IMR-90 (cell line): ENCODE results near the gene TMPRSS11E. TPM values are rescaled to one million over a fixed set of nuclear protein-coding genes. Genes with fewer than 3 reads are reported as not detected.

Experiments
- ATAC-seq: fragments of 200-7000 bp; cut with Tn5 transposase; 2 replicates; pipeline ENCODE4 v1.9.1; 2020; ENCODE audit warnings: low read depth, mild to moderate bottlenecking, moderate library complexity
- BruUV-seq: library from RNA; stranded (reverse); fragments of 400-500 nt; replicated peaks from 2 replicates; lab custom pipeline; 2021; lab: Mats Ljungman, UMichigan
- CTCF ChIA-PET: fragments of 300-600 bp; formaldehyde crosslinking; extraction: SDS; loops from one replicate; lab custom pipeline; 2021; ENCODE audit warnings: antibody characterized with exemption; lab: Yijun Ruan, JAX
- POLR2A ChIA-PET: fragments of 300-600 bp; sonication (Branson Sonifier 250); formaldehyde crosslinking; loops from one replicate; lab custom pipeline; 2022; ENCODE audit warnings: antibody characterized with exemption; ENCODE audit not compliant: unreplicated experiment; lab: Charles Lee
- DNase-seq: peaks from one replicate; pipeline ENCODE4 v3.0.0; 2013
- H2AFZ ChIP-seq: replicated peaks from 2 replicates; pipeline ENCODE3; 2013; ENCODE audit warnings: low read length, mild to moderate bottlenecking; ENCODE audit not compliant: poor library complexity
- H2AK5ac ChIP-seq: 2 replicates; pipeline ENCODE4 v1.6.1; 2013; ENCODE audit warnings: low read depth, low read length, inconsistent platforms
- H2AK9ac ChIP-seq: replicated peaks from 2 replicates; pipeline ENCODE3; 2013; ENCODE audit warnings: mild to moderate bottlenecking, low read depth, low read length, moderate library complexity; ENCODE audit not compliant: poor library complexity
- H2BK120ac ChIP-seq: 2 replicates; pipeline ENCODE4 v1.6.1; 2013; ENCODE audit warnings: low read depth, low read length, inconsistent platforms
- H2BK15ac ChIP-seq: 3 replicates; pipeline ENCODE4 v1.6.1; 2013; ENCODE audit warnings: low read depth, low read length, inconsistent platforms
- H2BK20ac ChIP-seq: 2 replicates; pipeline ENCODE4 v1.6.1; 2013; ENCODE audit warnings: low read depth, mild to moderate bottlenecking, inconsistent platforms, low read length, moderate library complexity
- H2BK5ac ChIP-seq: 2 replicates; pipeline ENCODE4 v1.6.1; 2013; ENCODE audit warnings: mild to moderate bottlenecking, low read depth, low read length, inconsistent platforms; ENCODE audit not compliant: poor library complexity, severe bottlenecking
- H3K14ac ChIP-seq: replicated peaks from 2 replicates; pipeline ENCODE4 v1.6.1; 2013; ENCODE audit warnings: low read depth, low read length, inconsistent platforms
- H3K18ac ChIP-seq: 2 replicates; pipeline ENCODE4 v1.6.1; 2013; ENCODE audit warnings: low read depth, low read length, control low read depth
- H3K23ac ChIP-seq: 2 replicates; pipeline ENCODE4 v1.6.1; 2013; ENCODE audit warnings: low read depth, low read length, inconsistent platforms
- H3K27ac ChIP-seq: 2 replicates; pipeline ENCODE4 v1.5.1; 2013; ENCODE audit warnings: mild to moderate bottlenecking, control low read depth, low read length; ENCODE audit not compliant: insufficient read depth
- H3K27me3 ChIP-seq: 2 replicates; pipeline ENCODE4 v1.6.1; 2013; ENCODE audit warnings: low read length; ENCODE audit not compliant: control insufficient read depth, insufficient read depth
- H3K36me3 ChIP-seq: 2 replicates; pipeline ENCODE4 v1.6.1; 2013; ENCODE audit warnings: low read length, mixed read lengths; ENCODE audit not compliant: control insufficient read depth, insufficient read depth
- H3K4ac ChIP-seq: 2 replicates; pipeline ENCODE4 v1.6.1; 2013; ENCODE audit warnings: low read depth, low read length, inconsistent platforms
- H3K4me1 ChIP-seq: 2 replicates; pipeline ENCODE4 v1.6.1; 2013; ENCODE audit warnings: low read length, mixed read lengths; ENCODE audit not compliant: control insufficient read depth, insufficient read depth
- H3K4me2 ChIP-seq: 2 replicates; pipeline ENCODE4 v1.6.1; 2013; ENCODE audit warnings: low read depth, mild to moderate bottlenecking, control low read depth, low read length, moderate library complexity
- H3K4me3 ChIP-seq: 2 replicates; pipeline ENCODE4 v1.5.1; 2013; ENCODE audit warnings: low read depth, mild to moderate bottlenecking, control low read depth, low read length, moderate library complexity; ENCODE audit not compliant: insufficient read depth
- H3K56ac ChIP-seq: 2 replicates; pipeline ENCODE4 v1.6.1; 2013; ENCODE audit warnings: low read length, inconsistent platforms; ENCODE audit not compliant: insufficient read depth; ENCODE audit errors: extremely low read depth
- H3K79me1 ChIP-seq, 2 experiments: 2 replicates each; pipeline ENCODE4 v1.6.1; 2013; ENCODE audit warnings: low read length in 2 of 2, inconsistent platforms in 1 of 2, low read depth in 1 of 2
- H3K9ac ChIP-seq: 2 replicates; pipeline ENCODE4 v1.6.1; 2013; ENCODE audit warnings: low read depth, low read length, control low read depth
- H3K9me1 ChIP-seq: 2 replicates; pipeline ENCODE4 v1.6.1; 2013; ENCODE audit warnings: low read length, inconsistent platforms; ENCODE audit not compliant: insufficient read depth
- H3K9me3 ChIP-seq: 2 replicates; pipeline ENCODE4 v1.6.1; 2013; ENCODE audit warnings: low read length; ENCODE audit not compliant: control insufficient read depth, insufficient read depth
- H4K20me1 ChIP-seq: 2 replicates; pipeline ENCODE4 v1.6.1; 2013; ENCODE audit warnings: low read length, inconsistent platforms; ENCODE audit not compliant: insufficient read depth
- H4K5ac ChIP-seq: 2 replicates; pipeline ENCODE4 v1.6.1; 2013; ENCODE audit warnings: mild to moderate bottlenecking, low read depth, low read length, control low read depth
- H4K8ac ChIP-seq, 2 experiments: 2 replicates each; pipeline ENCODE4 v1.6.1; 2013; ENCODE audit warnings: low read depth in 2 of 2, low read length in 2 of 2, control low read depth in 1 of 2, inconsistent platforms in 1 of 2
- H4K91ac ChIP-seq: 2 replicates; pipeline ENCODE4 v1.6.1; 2013; ENCODE audit warnings: low read depth, low read length, inconsistent platforms; ENCODE audit not compliant: insufficient read depth
- RCOR1 ChIP-seq: IDR thresholded peaks from 2 replicates; pipeline ENCODE4 v1.6.1; 2012; ENCODE audit warnings: mild to moderate bottlenecking, low read length, improper control_type of control experiment; ENCODE audit not compliant: insufficient replicate concordance
- WGBS, 2 experiments: methylation state at CpG; one replicate each; pipeline versions ENCODE4 v1.1.5 to v1.1.7; 2013; ENCODE audit warnings: missing lambda C conversion rate in 2 of 2; ENCODE audit not compliant: insufficient read length in 1 of 2; ENCODE audit errors: extremely low coverage in 2 of 2; 5-methylcytosine and 5-hydroxymethylcytosine counted together
- dilution Hi-C: fragments of 300-500 bp; cut with HindIII; formaldehyde crosslinking; loops from one replicate; pipeline ENCODE4 v1.14.3; 2018; ENCODE audit warnings: low sequenced_read_pairs; ENCODE audit not compliant: unreplicated experiment
- in situ Hi-C: fragments of 300-500 bp; cut with MboI; formaldehyde crosslinking; loops from 3 replicates; pipeline ENCODE4 v1.14.3; 2019; ENCODE audit warnings: low sequenced_read_pairs, inconsistent platforms, mixed read lengths
- intact Hi-C: fragments of 100-400 bp; cut with micrococcal nuclease; formaldehyde crosslinking; loops from 2 replicates; pipeline ENCODE4 v1.10.0; 2022
- polyA plus RNA-seq, 3 experiments: library from polyadenylated mRNA; depleted of rRNA; stranded (reverse); fragments of >200 nt; gene quantifications; 2 replicates each; pipeline ENCODE4 v1.2.3, GENCODE V29; 2012; ENCODE audit warnings: low replicate concordance in 1 of 3
- total RNA-seq: library from RNA; depleted of rRNA; stranded (reverse); fragments of >200 nt; gene quantifications from 2 replicates; pipeline ENCODE4 v1.2.3, GENCODE V29; 2012

The TMPRSS11E gene
- total and polyA plus RNA-seq, 2 of the 4 experiments (the other 2 are of a cell fraction): not detected

- no peak overlapping the region for H3K14ac ChIP-seq
- H3K56ac ChIP-seq: no peak overlapping the region
- DNase-seq: peak; percentile 68
- no peak overlapping the region for H4K8ac ChIP-seq
- no TSS peak for BruUV-seq
- no peak overlapping the region for H4K5ac ChIP-seq
- H3K9ac ChIP-seq: no peak overlapping the region
- H3K79me1 ChIP-seq: no peaks in the 10 kb centered on the region
- intact Hi-C loops: no loop called here
- no peaks in the 10 kb centered on the region for H3K36me3 ChIP-seq
- H2BK5ac ChIP-seq: no peak overlapping the region
- no peak overlapping the region for H2BK120ac ChIP-seq
- no peaks in the 10 kb centered on the region for H3K9me3 ChIP-seq
- H4K20me1 ChIP-seq: no peaks in the 10 kb centered on the region
- H3K27ac ChIP-seq: no peak overlapping the region
- peaks cover 4% of the 10 kb centered on the region; the same call in 1 of the 2 replicates for H3K4me1 ChIP-seq
- H3K23ac ChIP-seq: no peak overlapping the region
- H2BK15ac ChIP-seq: no peak overlapping the region
- in situ Hi-C loops: no loop called here
- no peak overlapping the region for H2AK9ac ChIP-seq
- H3K4ac ChIP-seq: no peak overlapping the region; the same call in 1 of the 2 replicates
- TF ChIP-seq RCOR1: no peak
- no peaks in the 10 kb centered on the region for H3K27me3 ChIP-seq
- no peak overlapping the region for H4K91ac ChIP-seq
- peak; percentile 90 for ATAC-seq
- no CpG with 5 or more reads among the region's 2 CpGs for WGBS, 2 experiments
- ChIA-PET CTCF (interaction anchor here (0.7 kb wide), 1 partner anchor 13 kb away, joined by 3 read pairs; no protein-coding TSS in a partner anchor), POLR2A (no interaction called here)
- H2AFZ ChIP-seq: no peak overlapping the region
- no peak overlapping the region for H2BK20ac ChIP-seq
- no peak overlapping the region for H3K18ac ChIP-seq
- H2AK5ac ChIP-seq: no peak overlapping the region
- H3K9me1 ChIP-seq: no peaks in the 10 kb centered on the region
- H3K4me2 ChIP-seq: no peak overlapping the region
- H3K4me3 ChIP-seq: no peak overlapping the region
- dilution Hi-C loops: no loop called here
Observed at GRCh38 chr4:68466185-68466584, 18.9 kb downstream of the TMPRSS11E start.
